Activated CD4-positive, alpha-beta memory T cell treated with anti-CD3 and anti-CD28 coated beads, Interleukin-2, amount 10 ng/mL, durations not matched to agents 7 days and 5 days (primary cell): ENCODE data around the gene MPHOSPH9. TPM values are rescaled to one million over a fixed set of nuclear protein-coding genes. Genes with fewer than 3 reads are reported as not detected.

Experiments used
- CTCF ChIA-PET: fragments of 350-600 bp; sonication (Branson Sonifier 250); formaldehyde crosslinking; loops from one replicate; lab custom pipeline; 2021; ENCODE audit warnings: antibody characterized with exemption, inconsistent platforms; lab: Charles Lee
- POLR2A ChIA-PET: fragments of 350-600 bp; sonication (Branson Sonifier 250); formaldehyde crosslinking; loops from one replicate; lab custom pipeline; 2021; ENCODE audit warnings: antibody characterized with exemption; lab: Charles Lee
- DNase-seq: peaks from one replicate; pipeline ENCODE4 v3.0.0-alpha.2; 2020
- H3K27ac Mint-ChIP-seq: one replicate; pipeline ENCODE4 v1.8.0; 2021; ENCODE audit warnings: mild to moderate bottlenecking, mixed read lengths
- H3K27me3 Mint-ChIP-seq: one replicate; pipeline ENCODE4 v1.8.0; 2021; ENCODE audit warnings: mixed read lengths
- H3K36me3 Mint-ChIP-seq: one replicate; pipeline ENCODE4 v1.8.0; 2021; ENCODE audit warnings: low read depth, mixed read lengths
- H3K4me1 Mint-ChIP-seq: one replicate; pipeline ENCODE4 v1.8.0; 2021; ENCODE audit warnings: mixed read lengths
- H3K4me3 Mint-ChIP-seq: one replicate; pipeline ENCODE4 v1.8.0; 2021; ENCODE audit warnings: mild to moderate bottlenecking, mixed read lengths
- H3K9me3 Mint-ChIP-seq: one replicate; pipeline ENCODE4 v1.8.0; 2021; ENCODE audit warnings: mixed read lengths
- total RNA-seq, 2 experiments: library from RNA; stranded (reverse); gene quantifications; one replicate each; pipeline ENCODE4 v1.2.3, GENCODE V29; 2021

The MPHOSPH9 gene
- total RNA-seq, 2 experiments from 2014 or later = 113 to 116 TPM

DNA sequence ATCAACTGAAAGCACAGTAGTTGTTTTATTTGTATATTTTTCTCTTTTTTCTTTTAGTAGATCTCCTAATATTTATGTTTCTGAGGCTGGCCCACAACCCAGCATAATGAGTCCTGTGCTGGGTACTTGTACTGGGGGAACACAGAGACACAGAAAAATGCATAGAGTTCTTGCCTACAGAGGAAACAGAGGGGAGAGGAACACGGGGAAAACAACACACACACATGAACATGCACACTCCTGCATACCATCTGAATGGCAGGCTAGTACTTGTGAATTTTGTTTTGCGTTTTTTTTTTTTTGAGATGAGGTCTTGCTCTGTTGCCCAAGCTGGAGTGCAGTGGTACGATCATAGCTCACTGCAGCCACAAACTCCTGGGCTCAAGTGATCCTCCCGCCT, 103.3 kb downstream of the MPHOSPH9 start:
- no peak for DNase-seq
- H3K27me3 Mint-ChIP-seq = peaks cover 6% of the 10 kb centered on the region
- ChIA-PET POLR2A (no interaction called here), CTCF (no interaction called here)
- H3K9me3 Mint-ChIP-seq = no peaks in the 10 kb centered on the region
- H3K27ac Mint-ChIP-seq = no peak overlapping the region
- no peaks in the 10 kb centered on the region for H3K36me3 Mint-ChIP-seq
- H3K4me1 Mint-ChIP-seq = peaks cover 20% of the 10 kb centered on the region
- no peak overlapping the region for H3K4me3 Mint-ChIP-seq

DNA sequence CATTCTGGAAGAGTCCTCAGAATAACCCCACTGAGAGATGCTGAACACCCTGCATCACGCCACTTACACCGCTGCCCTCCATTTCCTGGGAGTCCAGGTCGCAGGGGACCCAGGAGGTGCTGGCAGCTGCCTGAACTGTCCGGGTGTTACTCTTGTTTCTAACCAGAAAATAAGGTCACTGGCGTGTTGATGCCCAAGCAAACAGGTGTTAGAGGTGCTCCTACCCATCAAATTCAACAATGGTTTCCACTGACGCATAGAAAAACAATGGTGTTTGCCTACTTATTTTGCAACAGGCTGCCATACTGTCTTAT, 105.8 kb downstream of the MPHOSPH9 start:
- H3K36me3 Mint-ChIP-seq = no peaks in the 10 kb centered on the region
- CTCF ChIA-PET = no interaction called here
- no peak for DNase-seq
- H3K27me3 Mint-ChIP-seq = peaks cover 6% of the 10 kb centered on the region
- no peak overlapping the region for H3K4me3 Mint-ChIP-seq
- H3K9me3 Mint-ChIP-seq = no peaks in the 10 kb centered on the region
- POLR2A ChIA-PET = no interaction called here
- H3K27ac Mint-ChIP-seq = no peak overlapping the region
- H3K4me1 Mint-ChIP-seq = peaks cover 21% of the 10 kb centered on the region

DNA sequence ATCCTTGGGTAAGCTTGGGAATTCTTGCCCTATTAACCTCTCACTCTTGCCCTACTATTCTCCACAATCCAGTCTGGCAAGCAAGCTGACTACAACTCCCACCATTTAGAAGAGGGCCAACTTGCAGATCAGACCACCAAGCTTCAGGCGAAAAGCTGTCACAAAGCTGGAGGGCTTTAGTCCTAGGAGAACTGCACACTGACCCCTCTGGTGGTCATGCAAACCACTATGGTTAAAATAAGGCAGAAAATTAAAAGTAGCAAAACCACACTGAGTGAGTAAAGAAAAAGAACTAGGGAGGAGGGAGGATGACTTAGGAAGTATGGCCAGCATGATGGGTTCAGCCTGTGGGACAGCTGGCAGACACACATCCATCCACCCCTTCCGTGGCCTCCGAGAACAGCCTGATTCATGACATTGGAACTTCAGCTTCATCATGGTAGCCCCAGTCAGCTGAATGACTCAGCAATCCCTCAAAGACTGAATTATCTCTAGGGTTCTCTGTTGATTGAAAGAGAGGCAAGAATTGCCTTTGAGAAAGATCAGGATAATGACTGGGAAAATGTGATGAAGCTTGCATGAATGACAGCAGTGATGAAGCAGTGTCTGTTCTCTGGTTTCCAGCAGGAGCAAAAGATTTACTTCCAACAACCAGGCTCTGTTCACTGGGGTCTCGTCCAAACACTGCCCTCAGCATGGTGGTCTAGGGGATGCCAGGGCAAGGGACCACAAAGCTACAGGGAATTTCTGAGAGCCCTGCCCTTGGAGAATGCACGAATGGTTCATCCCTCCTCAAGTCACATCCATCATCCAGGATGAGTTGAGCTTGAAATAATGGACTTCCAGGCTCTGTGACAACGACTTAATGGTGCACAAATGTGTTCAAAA, 106.4 kb downstream of the MPHOSPH9 start:
- ChIA-PET CTCF (interaction anchor here (0.7 kb wide), 1 partner anchor 51 kb away, joined by 3 read pairs; no protein-coding TSS in a partner anchor), POLR2A (interaction anchor here (0.6 to 1.0 kb wide), 2 partner anchors 19 kb away, joined by 3 to 4 read pairs; no protein-coding TSS in a partner anchor)
- H3K27me3 Mint-ChIP-seq = peaks cover 6% of the 10 kb centered on the region
- no peak overlapping the region for H3K27ac Mint-ChIP-seq
- DNase-seq = no peak
- H3K9me3 Mint-ChIP-seq = no peaks in the 10 kb centered on the region
- no peaks in the 10 kb centered on the region for H3K36me3 Mint-ChIP-seq
- peaks cover 21% of the 10 kb centered on the region for H3K4me1 Mint-ChIP-seq
- H3K4me3 Mint-ChIP-seq = no peak overlapping the region

DNA sequence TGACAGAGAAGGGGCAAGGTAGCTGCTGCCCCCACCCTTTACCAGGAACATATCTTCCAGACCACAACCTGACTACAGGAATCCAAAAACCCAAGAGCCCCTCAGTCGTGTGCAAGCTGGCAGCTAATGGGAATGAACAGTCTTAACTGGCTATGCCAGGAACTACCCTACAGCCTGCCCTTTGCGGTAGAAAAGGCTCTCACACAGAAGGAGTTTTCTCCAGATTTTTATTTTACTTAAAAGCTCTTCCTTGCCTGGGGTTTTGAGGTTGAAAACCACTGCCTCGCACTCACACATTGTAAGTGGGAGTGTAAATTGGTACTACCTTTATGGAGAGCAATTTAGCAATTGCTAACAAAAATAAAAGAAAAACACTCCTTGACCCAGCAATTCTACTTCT, 110.3 kb downstream of the MPHOSPH9 start:
- CTCF ChIA-PET = no interaction called here
- Mint-ChIP-seq H3K9me3 (no peaks in the 10 kb centered on the region), H3K27me3 (peaks cover 6% of the 10 kb centered on the region), H3K36me3 (no peaks in the 10 kb centered on the region), H3K4me3 (no peak overlapping the region), H3K27ac (peak overlapping the region; percentile 4), H3K4me1 (peaks cover 34% of the 10 kb centered on the region)
- no peak for DNase-seq
- POLR2A ChIA-PET = interaction anchor here (1.0 to 9.9 kb wide), 6 partner anchors 9 to 46 kb away, joined by 3 to 80 read pairs (median 3); no protein-coding TSS in a partner anchor

DNA sequence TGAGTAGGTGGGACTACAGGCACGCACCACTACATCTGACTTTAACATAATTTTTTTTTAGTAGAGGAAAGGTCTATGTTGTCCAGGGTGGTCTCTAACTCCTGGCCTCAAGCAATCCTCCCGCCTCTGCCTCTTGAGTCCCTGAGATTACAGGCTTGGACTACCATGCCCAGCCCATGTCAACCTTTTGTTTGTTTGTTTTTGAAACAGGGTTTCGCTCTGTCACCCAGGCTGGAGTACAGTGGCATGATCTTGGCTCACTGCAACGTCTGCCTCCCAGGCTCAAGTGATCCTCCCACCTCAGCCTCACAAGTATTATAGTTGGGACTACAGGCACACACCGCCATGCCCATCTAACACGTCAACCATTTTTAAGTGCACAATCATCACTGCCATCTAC, 111.3 kb downstream of the MPHOSPH9 start:
- CTCF ChIA-PET = interaction anchor here (0.9 to 1.0 kb wide), 2 partner anchors 9 to 78 kb away, joined by 3 read pairs; no protein-coding TSS in a partner anchor
- Mint-ChIP-seq H3K4me1 (peaks cover 34% of the 10 kb centered on the region), H3K27ac (peak overlapping the region; percentile 42), H3K27me3 (peaks cover 6% of the 10 kb centered on the region), H3K4me3 (no peak overlapping the region), H3K9me3 (no peaks in the 10 kb centered on the region), H3K36me3 (no peaks in the 10 kb centered on the region)
- POLR2A ChIA-PET = interaction anchor here (1.1 to 9.9 kb wide), 5 partner anchors 10 to 111 kb away, joined by 3 to 80 read pairs (median 9); partner anchors contain the start of genes MPHOSPH9 and MTRFR
- no peak for DNase-seq

DNA sequence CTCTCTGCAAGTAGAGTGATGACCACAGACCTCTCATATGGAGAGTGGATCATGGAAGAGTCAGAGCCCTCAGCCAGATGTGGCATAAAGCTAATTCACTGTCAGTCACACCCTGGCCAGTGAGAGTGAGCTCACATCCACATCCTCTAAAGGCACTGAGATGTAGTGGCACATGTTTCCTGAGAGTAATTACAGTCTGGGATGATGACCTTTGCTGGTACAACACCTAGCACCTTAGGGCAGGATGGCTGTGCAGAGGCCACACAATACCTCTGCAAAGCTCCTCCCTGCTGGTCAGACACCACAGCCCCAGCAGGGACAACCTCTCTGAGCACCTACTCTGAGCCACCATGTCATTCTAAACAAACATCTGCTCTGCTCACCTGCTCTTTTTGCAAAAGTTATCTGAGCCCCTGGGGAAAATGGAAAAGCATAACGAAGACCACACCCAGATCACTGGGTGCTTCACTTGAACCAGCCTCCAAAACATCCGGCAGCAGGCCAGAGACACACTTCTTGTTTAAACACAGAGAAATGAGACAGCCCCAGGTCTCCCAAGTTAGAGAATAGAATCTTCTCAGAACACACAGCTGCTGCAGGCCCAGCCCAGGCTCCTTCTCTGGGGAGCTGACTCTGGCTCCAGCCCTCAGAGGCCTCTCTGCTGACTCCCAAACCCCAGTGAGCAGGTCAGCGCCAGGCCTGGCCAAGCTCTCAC, 112.3 kb downstream of the MPHOSPH9 start:
- no peak overlapping the region for H3K4me3 Mint-ChIP-seq
- peaks cover 34% of the 10 kb centered on the region for H3K4me1 Mint-ChIP-seq
- H3K27ac Mint-ChIP-seq = peak overlapping the region; percentile 88
- no peaks in the 10 kb centered on the region for H3K36me3 Mint-ChIP-seq
- ChIA-PET POLR2A (interaction anchor here (0.6 to 9.9 kb wide), 6 partner anchors 11 to 112 kb away, joined by 3 to 80 read pairs (median 8); partner anchors contain the start of genes MPHOSPH9 and MTRFR), CTCF (interaction anchor here (0.7 to 1.3 kb wide), 4 partner anchors 10 to 14 kb away, joined by 3 to 4 read pairs (median 3); no protein-coding TSS in a partner anchor)
- DNase-seq = peak; percentile 38
- no peaks in the 10 kb centered on the region for H3K9me3 Mint-ChIP-seq
- peaks cover 2% of the 10 kb centered on the region for H3K27me3 Mint-ChIP-seq

DNA sequence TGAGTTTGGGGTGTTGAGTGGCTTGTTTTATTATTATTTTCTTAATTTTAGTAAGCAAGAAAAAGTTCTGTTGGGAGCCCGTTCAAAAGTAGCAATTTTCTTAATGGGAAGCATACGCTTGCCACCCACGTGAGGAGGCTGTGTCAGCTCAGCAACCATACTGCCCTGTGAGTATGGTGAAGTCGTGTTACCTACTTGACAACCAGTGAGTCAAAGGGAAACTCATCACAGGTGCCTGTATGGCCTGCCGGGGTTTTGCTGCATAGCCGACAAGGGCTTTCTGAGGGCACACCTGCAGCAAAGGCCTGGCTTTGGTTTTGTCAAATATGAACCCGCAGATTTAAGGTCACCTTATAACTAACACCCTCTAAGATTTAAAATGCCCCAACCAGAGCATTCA, 113.1 kb downstream of the MPHOSPH9 start:
- ChIA-PET CTCF (interaction anchor here (0.7 to 0.9 kb wide), 3 partner anchors 10 to 13 kb away, joined by 3 to 4 read pairs (median 3); no protein-coding TSS in a partner anchor), POLR2A (interaction anchor here (0.6 to 9.9 kb wide), 5 partner anchors 12 to 113 kb away, joined by 3 to 80 read pairs (median 9); partner anchors contain the start of genes MPHOSPH9 and MTRFR)
- DNase-seq = peak; percentile 41
- Mint-ChIP-seq H3K4me3 (no peak overlapping the region), H3K27me3 (no peaks in the 10 kb centered on the region), H3K9me3 (no peaks in the 10 kb centered on the region), H3K4me1 (peaks cover 38% of the 10 kb centered on the region), H3K36me3 (no peaks in the 10 kb centered on the region), H3K27ac (peak overlapping the region; percentile 88)

DNA sequence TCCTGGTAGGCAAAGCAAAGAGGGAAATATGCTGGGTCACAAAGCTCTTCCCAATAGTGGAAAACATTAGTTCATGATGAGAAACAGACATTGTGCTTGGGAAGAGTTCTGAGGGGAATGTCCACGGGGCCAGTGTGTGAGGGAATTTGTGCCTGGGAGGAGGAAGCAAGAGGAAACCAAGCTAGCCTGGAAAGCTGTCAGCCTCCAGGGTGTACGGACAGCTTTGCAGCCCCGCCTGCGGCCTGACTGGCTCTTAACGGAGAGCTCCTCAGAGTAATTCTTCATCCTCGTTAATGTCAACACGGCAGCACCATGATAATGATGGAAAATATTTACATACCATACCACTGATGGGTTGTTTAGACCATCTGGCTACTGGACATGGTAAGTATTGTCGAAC, 114.4 kb downstream of the MPHOSPH9 start:
- POLR2A ChIA-PET = interaction anchor here (9.9 kb wide), 1 partner anchor 11 kb away, joined by 80 read pairs; no protein-coding TSS in a partner anchor
- Mint-ChIP-seq H3K27me3 (no peaks in the 10 kb centered on the region), H3K4me1 (peaks cover 38% of the 10 kb centered on the region), H3K27ac (no peak overlapping the region), H3K36me3 (no peaks in the 10 kb centered on the region), H3K4me3 (no peak overlapping the region), H3K9me3 (no peaks in the 10 kb centered on the region)
- CTCF ChIA-PET = interaction anchor here (1.4 kb wide), 1 partner anchor 43 kb away, joined by 5 read pairs; no protein-coding TSS in a partner anchor
- no peak for DNase-seq

DNA sequence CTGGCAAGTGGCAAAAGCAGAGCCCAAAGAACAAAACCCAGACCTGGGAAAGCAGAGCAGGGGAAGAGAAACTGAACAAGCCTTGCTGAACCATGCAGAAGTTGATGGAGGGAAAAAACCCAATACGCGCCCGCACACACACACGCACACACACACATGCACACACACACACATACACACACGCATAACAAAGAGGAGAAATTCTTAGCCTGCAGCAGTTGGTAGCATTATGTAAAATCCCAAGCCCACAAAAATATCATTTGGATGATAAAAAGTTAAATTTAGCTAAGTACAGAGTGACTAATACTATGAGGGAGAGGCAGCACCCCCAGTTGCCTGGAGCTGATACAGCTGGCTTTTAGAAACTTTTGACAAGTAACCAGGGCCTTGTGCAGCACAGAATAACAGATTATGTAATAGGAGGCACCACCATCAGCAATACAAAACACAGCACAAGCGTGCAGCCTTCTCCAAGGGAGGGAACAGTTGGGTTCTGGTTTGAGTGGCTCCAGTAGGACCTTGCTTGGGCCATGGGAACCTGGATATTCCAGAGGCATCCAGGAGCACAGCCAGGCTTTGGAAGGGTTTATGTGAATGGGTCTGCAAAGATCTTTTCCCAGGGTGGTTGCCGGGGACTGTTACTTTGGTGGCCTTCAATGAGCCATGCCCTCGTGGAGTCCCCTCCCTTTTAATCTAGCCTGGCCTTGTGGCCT, 117.4 kb downstream of the MPHOSPH9 start:
- no peaks in the 10 kb centered on the region for H3K27me3 Mint-ChIP-seq
- no peak overlapping the region for H3K27ac Mint-ChIP-seq
- DNase-seq = no peak
- POLR2A ChIA-PET = interaction anchor here (1.0 to 9.9 kb wide), 3 partner anchors 8 to 40 kb away, joined by 3 to 80 read pairs (median 3); no protein-coding TSS in a partner anchor
- H3K36me3 Mint-ChIP-seq = no peaks in the 10 kb centered on the region
- CTCF ChIA-PET = no interaction called here
- H3K4me1 Mint-ChIP-seq = peaks cover 14% of the 10 kb centered on the region
- H3K4me3 Mint-ChIP-seq = no peak overlapping the region
- H3K9me3 Mint-ChIP-seq = no peaks in the 10 kb centered on the region

DNA sequence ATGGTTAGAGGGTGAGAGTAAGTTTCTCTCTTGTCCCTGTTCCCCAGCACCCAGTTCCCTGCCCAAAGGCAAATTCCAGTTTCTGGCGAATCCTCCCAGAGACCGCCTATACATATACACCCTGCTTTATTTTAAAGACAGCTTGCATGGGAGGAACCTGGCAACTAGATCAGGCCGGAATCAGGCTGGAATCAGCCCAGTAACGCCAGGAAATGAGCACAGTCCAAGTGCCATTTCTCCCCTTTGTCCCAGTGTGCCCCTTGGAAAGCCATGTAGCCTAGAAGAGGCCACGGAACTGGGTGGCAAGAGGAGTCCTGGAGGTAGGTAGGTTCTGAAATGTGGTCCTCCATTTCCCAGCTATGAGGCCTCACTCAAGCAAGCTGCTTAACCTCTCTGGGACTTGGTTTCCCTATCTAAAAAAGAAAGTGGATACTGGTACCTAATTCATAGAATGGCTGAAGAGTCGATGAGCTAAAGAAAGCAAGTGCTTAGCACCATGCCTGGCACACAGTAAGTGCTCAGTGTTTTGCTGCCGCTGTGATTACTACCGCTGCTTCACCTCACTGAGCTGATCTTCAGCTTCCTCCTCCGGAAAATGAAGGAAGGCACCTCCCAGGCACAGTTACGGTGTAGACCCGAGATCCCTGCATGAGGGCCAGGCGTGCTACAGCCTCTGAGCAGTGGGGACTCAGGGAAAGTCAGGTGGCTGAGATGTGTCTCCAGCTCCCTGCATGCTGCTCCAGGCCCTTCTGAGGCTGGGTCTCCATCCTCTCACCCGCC, 118.4 kb downstream of the MPHOSPH9 start:
- POLR2A ChIA-PET = interaction anchor here (1.0 to 9.9 kb wide), 3 partner anchors 7 to 39 kb away, joined by 3 to 80 read pairs (median 3); no protein-coding TSS in a partner anchor

DNA sequence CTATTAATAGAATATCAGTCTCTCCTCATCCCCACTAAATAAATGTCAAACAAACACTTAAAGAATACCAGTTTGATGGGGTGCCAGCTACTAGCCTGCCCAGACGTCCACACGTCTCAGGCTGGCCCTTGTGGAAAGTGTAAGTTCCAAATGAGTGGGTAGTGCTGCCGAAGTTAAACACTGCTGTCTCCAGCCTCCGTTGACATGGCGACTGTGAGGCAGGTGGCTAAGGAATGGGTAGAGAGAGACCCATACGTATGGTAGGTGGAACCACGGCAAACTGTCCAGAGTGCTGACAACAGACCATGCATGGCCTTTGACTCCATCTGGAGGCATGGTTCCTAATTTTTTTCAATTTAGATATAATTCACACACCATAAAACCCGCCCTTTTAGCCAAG, 119.9 kb downstream of the MPHOSPH9 start:
- CTCF ChIA-PET = no interaction called here
- no peaks in the 10 kb centered on the region for H3K36me3 Mint-ChIP-seq

More for the DNA sequence above, 118.4 kb downstream of the MPHOSPH9 start:
- Mint-ChIP-seq H3K4me1 (peaks cover 4% of the 10 kb centered on the region), H3K4me3 (no peak overlapping the region), H3K27ac (no peak overlapping the region), H3K27me3 (no peaks in the 10 kb centered on the region), H3K36me3 (no peaks in the 10 kb centered on the region), H3K9me3 (no peaks in the 10 kb centered on the region)
- CTCF ChIA-PET = no interaction called here
- DNase-seq = no peak

More for the DNA sequence above, 119.9 kb downstream of the MPHOSPH9 start:
- H3K27ac Mint-ChIP-seq = no peak overlapping the region
- no peaks in the 10 kb centered on the region for H3K9me3 Mint-ChIP-seq
- no peaks in the 10 kb centered on the region for H3K27me3 Mint-ChIP-seq
- no peak overlapping the region for H3K4me3 Mint-ChIP-seq
- POLR2A ChIA-PET = no interaction called here
- peaks cover 5% of the 10 kb centered on the region for H3K4me1 Mint-ChIP-seq
- no peak for DNase-seq
